Inferior parietal cortex (tissue), 1 donor: Measurements from ENCODE around the gene TMIGD1.
A peak's percentile ranks its signal among the peaks of the same experiment; 100 is the strongest.

Experiments used
- DNase-seq: peaks from one replicate; pipeline ENCODE4 v3.0.0-alpha.2; 2016; ENCODE audit errors: extremely low spot score

The TMIGD1 gene

DNA sequence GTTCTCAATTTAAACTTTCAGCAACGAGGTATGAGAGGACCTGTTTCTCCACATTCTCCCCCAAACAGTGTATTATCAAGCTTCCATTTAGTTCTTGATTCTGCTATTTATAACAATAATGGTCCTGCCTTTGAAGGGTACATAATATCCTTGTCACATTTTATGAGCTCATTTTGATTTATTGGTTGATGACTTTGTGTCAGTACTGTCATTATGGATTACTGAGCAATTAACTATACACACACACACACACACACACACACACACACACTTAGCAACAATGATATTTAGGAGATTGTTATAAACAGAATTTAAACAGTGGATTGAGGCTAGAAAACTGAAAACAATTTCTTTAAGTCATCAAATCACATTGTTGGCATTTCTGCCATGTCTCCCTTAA lies 7.0 kb downstream of the TMIGD1 start:
- no peak for DNase-seq

GRCh38 chr17:30324723-30325122 lies 9.1 kb downstream of the TMIGD1 start:
- no peak for DNase-seq

- DNase-seq: no peak
Observed at GRCh38 chr17:30323895-30324319, 9.9 kb downstream of the TMIGD1 start.

GRCh38 chr17:30323262-30323894 lies 10.5 kb downstream of the TMIGD1 start:
- DNase-seq: no peak

DNA sequence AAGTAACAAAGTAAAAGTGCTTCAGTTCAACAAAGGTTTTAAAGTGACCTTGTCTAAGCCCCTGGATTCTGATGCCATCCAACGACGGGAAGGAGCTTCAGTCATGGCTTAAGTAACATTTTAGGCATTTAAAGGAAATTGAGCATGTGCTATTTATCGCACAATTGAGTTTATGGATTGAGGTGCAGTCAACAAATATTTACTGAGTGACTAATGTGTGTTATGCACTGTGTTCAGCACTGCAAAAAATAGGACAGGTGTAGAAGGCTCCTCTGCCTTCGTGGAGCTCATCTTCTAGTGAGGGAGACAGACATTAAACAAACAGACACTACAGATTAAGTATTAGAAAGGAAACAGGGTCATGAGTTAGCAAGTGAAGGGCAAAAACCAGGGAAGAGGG lies 12.5 kb downstream of the TMIGD1 start:
- DNase-seq: no peak

DNA sequence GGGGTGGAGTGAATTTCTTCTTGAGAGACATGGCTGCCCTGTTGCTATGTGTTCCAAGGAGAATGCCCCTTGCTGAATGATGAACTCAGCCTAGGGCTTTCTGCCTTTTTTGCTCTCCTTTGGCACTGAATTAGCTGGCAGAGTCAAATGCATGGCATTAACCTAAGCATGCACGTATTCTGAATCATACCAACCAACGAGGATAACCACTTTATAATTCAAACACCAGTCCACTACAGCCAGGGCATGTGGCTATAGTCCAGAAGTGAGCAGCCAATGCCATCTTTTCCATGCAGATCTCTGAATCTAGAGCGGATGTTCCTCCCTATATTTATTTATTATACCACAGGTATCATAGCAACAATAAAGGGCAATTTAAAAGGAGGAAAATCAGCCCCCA lies 15.7 kb downstream of the TMIGD1 start:
- DNase-seq: no peak

DNA sequence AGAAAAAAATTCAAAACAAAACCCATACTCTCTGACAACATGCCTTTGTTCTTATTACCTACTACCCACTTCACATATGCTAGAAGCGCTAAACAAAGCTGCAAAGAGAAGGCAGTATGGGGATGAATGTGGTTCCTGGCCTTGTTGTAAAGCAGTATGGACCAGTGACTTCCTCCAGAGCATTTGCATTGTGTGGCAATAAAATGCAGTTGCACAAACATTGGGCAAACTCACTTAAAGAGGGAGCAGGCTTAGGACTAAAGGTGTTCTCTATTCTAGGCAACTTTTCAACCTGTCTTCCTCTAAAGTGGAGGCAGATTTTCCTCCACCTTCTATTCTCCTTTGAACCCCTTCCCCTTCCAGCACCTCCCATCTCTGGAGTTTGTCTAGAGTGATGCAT lies 17.1 kb downstream of the TMIGD1 start:
- no peak for DNase-seq

DNA sequence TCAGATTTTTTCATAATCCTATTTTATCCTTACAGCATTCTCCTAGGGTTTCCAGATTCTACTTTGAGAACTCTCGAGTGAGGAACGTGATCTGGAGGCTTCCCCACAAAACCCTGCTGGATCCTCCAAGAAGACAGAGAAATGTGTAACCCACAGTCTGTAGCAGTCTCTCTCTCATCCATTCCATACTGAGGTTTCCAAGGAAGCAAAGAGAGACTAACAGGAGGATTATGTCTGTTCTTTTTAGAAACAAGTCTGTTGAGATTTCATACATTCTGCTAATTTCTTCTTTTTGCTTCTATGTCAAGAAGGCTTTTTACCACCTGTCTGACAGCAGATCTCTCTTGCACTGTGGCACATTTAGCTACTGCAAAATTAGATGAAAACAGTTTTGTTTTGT lies 18.8 kb downstream of the TMIGD1 start:
- DNase-seq: no peak

DNA sequence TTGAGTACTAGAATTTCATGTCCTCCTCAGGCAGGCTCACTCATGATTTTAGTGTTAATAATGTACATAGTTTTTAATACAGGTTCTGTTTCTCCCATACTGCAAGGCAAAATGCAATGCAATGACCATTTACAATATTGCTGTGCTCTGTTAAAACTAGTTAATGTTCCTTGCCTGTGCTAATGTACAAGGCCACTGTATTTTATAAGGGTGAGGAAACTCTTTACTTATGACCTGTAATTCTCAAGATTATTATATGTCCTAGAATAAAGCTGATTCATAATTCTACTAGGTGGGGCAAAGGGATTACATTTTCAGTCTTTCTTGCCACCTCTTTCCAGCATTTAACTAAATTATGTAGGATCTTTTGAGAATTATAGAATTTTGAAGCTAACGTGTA lies 19.4 kb downstream of the TMIGD1 start:
- no peak for DNase-seq

DNA sequence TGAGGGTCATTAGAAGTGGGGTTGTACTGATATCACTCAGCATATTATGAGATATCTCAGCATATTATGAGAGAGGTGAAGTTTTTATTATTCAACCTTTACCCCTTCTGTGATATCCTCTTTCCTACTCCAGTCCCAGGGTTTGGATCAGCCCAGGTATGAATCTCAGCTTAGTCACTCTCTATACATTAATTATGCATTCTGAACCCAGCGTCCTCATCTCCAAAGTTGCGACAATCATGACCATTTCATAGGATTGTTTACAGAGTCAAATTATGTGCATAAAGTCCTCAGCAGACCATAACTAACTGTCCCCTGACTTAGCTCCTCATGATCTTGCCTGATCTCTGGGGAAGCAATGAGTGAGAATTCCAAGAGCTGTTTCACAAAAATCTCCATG lies 21.6 kb downstream of the TMIGD1 start:
- no peak for DNase-seq

- no peak for DNase-seq
Observed at GRCh38 chr17:30310562-30310961, 23.3 kb downstream of the TMIGD1 start.

GRCh38 chr17:30309591-30309990 lies 24.3 kb downstream of the TMIGD1 start:
- DNase-seq: no peak

- no peak for DNase-seq
Observed at GRCh38 chr17:30308406-30308805, 25.5 kb downstream of the TMIGD1 start.

GRCh38 chr17:30304778-30305177 lies 29.1 kb downstream of the TMIGD1 start:
- DNase-seq: no peak

DNA sequence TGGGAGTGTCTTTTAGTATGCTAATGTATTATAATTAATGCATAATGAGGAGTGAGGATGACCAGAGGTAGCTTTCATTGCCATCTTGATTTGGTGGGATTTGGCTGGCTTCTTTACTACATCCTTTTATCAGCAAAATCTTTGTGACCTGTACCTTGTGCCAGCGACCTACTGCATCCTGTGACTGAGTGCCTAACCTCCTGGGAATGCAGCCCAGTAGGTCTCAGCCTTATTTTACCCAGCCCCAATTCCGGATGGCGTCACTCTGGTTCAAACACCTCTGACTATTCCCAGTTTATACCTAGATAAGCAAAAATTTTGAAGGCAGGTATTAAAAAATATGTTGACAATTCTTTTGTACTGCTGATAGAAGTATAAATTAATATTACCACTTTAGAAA lies 31.6 kb downstream of the TMIGD1 start:
- DNase-seq: no peak

DNA sequence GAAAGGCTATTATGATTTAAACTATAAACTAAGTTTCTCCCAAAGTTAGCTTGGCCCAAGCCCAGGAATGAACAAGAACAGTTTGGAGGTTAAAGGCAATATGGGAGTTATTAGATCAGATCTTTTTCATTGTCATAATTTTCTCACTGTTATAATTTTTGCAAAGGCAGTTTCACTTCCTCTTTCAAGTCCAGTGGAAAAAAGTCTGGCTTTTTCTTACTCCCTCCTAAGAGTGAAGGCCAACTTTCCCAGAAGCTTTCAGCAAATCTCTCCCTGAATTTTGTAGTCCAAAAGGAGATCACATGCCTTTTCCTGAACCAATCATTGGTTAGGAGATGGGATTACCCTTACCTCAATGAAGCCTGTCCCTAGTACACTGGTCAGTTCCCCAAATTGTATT lies 33.0 kb downstream of the TMIGD1 start:
- no peak for DNase-seq

- no peak for DNase-seq
Observed at GRCh38 chr17:30299000-30299399, 34.9 kb downstream of the TMIGD1 start.

GRCh38 chr17:30297715-30298114 lies 36.1 kb downstream of the TMIGD1 start:
- no peak for DNase-seq

- no peak for DNase-seq
Observed at GRCh38 chr17:30296499-30297080, 37.3 kb downstream of the TMIGD1 start.

DNA sequence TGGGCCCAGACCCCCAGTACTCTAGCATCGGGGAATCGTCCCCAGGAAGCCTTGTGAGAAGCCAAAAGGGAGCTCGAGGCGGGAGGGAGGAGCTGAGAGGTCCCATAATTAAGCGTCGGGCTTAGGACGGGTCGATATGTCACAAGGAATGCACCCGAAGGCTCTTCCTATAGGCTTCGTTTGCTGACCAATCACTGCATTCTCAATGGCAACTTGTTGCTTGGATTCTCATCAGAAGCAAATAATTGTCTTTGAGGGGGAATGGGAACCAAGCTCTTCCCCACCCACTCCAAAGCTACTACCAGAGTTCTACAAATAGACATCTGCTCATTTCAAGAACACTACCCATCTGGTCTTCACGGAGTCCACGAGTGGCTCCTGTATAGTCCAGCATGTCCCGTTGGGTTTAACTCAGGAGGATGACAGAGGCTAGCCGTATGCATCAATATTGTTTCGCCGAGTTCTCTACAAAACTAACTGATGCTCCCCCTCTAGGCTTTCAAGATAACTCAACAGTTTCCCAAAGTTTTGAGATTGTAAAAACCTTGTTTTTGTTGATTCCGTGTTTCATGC lies 41.5 kb downstream of the TMIGD1 start:
- DNase-seq: peak; percentile 34

DNA sequence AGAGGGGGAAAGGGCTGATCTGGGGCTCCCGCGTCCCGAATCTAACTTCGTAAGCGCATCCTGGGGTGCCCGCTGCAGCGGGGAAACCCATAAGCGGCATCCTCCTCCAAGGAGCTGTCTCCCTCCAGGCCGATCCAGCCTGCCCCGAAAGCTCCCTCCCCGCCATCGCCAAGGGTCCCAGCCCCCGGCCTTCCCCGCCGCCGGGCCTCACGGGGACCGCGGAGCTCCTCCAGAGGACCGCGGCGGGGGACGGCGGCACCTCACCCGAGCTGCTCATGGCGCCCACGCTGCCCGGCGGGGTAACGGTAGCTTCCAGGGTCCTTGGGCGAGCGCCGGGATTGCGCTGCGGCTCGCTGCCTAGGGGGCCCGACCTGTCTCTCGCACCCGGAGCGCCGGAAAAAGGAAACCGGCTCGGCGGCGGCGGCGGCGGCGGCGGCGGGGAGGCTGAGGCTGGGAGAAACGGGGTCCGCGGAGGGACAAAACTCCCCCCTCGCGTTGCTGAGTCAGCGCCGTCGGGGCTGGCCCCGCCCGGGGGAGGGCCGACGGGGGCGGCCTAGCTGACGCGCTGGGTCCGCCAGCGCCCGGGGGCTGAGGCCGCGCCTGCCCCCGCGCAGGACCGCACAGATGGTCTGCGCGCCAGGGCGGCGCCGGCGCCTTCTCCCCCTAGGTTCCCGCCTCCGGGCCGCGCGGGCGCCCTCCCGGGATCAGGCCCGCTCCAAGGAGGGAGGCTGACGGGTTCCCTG lies 42.1 kb downstream of the TMIGD1 start, which contains the start of gene BLMH:
Gene BLMH, minus strand, starts transcription at position 402 of the 743 bp plus-strand sequence. Its CDS starts 125 bp downstream, at position 277.
- DNase-seq: peak; percentile 77

- peak; percentile 11 for DNase-seq
Observed at GRCh38 chr17:30290696-30291542, 42.9 kb downstream of the TMIGD1 start.
